Colonic mucosa (tissue), 4 donors: Measurements from ENCODE around the gene RAPGEF1. TPM values are rescaled to one million over a fixed set of nuclear protein-coding genes. Genes with fewer than 3 reads are reported as not detected.
A peak's percentile ranks its signal among the peaks of the same experiment; 100 is the strongest.

ENCODE experiments used
- DNase-seq: peaks from one replicate; pipeline ENCODE4 v3.0.0-alpha.2; 2020
- H3K27ac ChIP-seq: fragments of 200-600 bp; one replicate; pipeline ENCODE4 v1.8.0; 2021
- H3K27me3 ChIP-seq: fragments of 200-600 bp; one replicate; pipeline ENCODE4 v1.8.0; 2021
- H3K36me3 ChIP-seq: fragments of 200-600 bp; one replicate; pipeline ENCODE4 v1.8.0; 2021
- H3K4me1 ChIP-seq: fragments of 200-600 bp; one replicate; pipeline ENCODE4 v1.8.0; 2021; ENCODE audit warnings: mild to moderate bottlenecking
- H3K4me3 ChIP-seq: fragments of 200-600 bp; one replicate; pipeline ENCODE4 v1.8.0; 2021
- H3K9ac ChIP-seq, 2 donors: one replicate each; pipeline ENCODE4 v1.7.0; 2013; ENCODE audit warnings: control low read depth in 2 of 2, low read depth in 2 of 2, low read length in 2 of 2
- H3K9me3 ChIP-seq: fragments of 200-600 bp; one replicate; pipeline ENCODE4 v1.8.0; 2021
- intact Hi-C: fragments of 100-400 bp; cut with DNase I; formaldehyde crosslinking; loops from one replicate; pipeline ENCODE4 v1.14.1; 2022
- total RNA-seq, 2 donors: library from RNA; stranded (reverse); fragmentation: NEBNext Ultra II Directional in 1 of 2; extraction: Animal tissue kit (Norgen Biotek cat#: 25700) in 1 of 2; gene quantifications; one replicate each; pipeline ENCODE4 v1.2.1, GENCODE V29; 2021
- TF ChIP-seq, protein P1 (sequence below): fragments of 200-600 bp; IDR thresholded peaks from one replicate; pipeline ENCODE4 v1.8.0; 2022; ENCODE audit warnings: antibody characterized with exemption, mild to moderate bottlenecking
- donor health status: healthy.
- donor health status: DM: no; HTN: no; CAD: no.
- donor health status: DM: no; HTN: no; CAD: no.

Gene RAPGEF1
- total RNA-seq, 2 donors from 2014 or later = 47.2 to 58.6 TPM

DNA sequence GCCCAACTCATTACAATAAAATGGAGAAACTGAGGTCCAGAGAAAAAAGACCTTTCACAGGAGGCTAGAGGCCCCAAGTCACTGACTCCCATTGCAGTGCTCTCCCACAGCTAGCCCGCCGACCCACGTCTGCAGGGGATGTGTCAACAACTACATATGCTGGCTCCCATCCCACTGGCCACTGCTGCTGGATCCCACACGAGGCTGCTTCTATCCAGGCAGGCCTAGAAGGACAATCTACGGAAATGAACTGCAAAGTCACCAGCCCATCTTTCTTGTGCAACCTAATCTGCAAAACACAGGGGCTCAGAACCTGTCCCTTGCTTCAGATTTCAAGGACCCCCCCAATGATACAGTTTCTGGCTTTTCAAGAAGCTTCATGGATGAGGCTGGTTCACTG, 24.0 kb downstream of the RAPGEF1 start:
- Histone ChIP-seq H3K4me3 (no peak overlapping the region), H3K4me1 (no peaks in the 10 kb centered on the region), H3K9ac (no peak overlapping the region), H3K36me3 (no peaks in the 10 kb centered on the region), H3K27me3 (no peaks in the 10 kb centered on the region), H3K9me3 (no peaks in the 10 kb centered on the region), H3K27ac (peak overlapping the region; percentile 5)
- intact Hi-C loops = no loop called here
- TF ChIP-seq, protein P1, sequence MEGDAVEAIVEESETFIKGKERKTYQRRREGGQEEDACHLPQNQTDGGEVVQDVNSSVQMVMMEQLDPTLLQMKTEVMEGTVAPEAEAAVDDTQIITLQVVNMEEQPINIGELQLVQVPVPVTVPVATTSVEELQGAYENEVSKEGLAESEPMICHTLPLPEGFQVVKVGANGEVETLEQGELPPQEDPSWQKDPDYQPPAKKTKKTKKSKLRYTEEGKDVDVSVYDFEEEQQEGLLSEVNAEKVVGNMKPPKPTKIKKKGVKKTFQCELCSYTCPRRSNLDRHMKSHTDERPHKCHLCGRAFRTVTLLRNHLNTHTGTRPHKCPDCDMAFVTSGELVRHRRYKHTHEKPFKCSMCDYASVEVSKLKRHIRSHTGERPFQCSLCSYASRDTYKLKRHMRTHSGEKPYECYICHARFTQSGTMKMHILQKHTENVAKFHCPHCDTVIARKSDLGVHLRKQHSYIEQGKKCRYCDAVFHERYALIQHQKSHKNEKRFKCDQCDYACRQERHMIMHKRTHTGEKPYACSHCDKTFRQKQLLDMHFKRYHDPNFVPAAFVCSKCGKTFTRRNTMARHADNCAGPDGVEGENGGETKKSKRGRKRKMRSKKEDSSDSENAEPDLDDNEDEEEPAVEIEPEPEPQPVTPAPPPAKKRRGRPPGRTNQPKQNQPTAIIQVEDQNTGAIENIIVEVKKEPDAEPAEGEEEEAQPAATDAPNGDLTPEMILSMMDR = no peak
- DNase-seq = no peak

DNA sequence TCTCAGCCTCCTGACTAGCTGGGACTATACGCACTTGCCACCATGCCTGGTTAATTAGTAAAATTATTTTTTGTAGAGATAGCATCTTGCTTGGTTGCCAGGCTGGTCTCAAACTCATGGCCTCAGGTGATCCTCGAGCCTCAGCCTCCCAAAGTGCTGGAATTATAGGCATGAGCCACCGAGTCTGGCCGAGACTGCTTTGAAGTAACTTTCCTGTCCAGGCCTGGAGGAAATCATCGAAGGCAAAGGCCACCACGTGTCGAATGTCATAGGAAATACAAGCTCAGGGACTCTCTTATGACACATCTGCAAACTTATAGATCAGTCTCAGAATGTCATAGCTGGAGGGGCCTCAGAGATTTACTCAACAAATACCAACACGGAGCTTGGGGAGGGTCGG, 25.1 kb downstream of the RAPGEF1 start:
- Histone ChIP-seq H3K4me1 (no peaks in the 10 kb centered on the region), H3K9me3 (no peaks in the 10 kb centered on the region), H3K4me3 (no peak overlapping the region), H3K27ac (peak overlapping the region; percentile 31), H3K36me3 (no peaks in the 10 kb centered on the region), H3K9ac (no peak overlapping the region), H3K27me3 (no peaks in the 10 kb centered on the region)
- intact Hi-C loops = no loop called here
- TF ChIP-seq, protein P1 = no peak
- no peak for DNase-seq

DNA sequence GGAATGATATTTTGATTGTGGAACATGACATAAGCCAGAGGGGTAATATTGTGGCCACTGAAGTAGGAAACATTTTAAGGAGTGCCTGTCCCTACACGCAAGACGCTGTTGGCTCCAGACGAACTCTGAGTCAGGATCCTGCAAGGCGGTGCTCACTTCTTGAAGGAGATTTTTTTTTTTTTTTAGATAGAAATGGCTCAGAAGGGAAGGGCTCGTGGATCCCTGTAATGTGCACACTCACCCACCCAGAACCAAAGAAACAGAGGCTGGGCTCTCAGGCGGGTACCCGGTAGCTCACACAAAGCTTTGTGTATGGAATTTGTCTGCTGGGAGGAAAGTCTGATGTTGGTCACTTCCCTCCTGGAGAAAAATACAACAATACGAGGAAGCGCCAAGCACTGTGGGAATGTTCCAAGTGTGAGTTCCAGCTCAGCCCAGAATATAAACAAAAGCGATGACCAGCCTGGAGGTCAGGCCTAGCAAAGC, 25.7 kb downstream of the RAPGEF1 start:
- intact Hi-C loops = no loop called here
- Histone ChIP-seq H3K36me3 (no peaks in the 10 kb centered on the region), H3K27me3 (no peaks in the 10 kb centered on the region), H3K9me3 (no peaks in the 10 kb centered on the region), H3K9ac (no peak overlapping the region), H3K27ac (peak overlapping the region; percentile 31), H3K4me3 (no peak overlapping the region), H3K4me1 (no peaks in the 10 kb centered on the region)
- TF ChIP-seq, protein P1 = no peak
- no peak for DNase-seq

DNA sequence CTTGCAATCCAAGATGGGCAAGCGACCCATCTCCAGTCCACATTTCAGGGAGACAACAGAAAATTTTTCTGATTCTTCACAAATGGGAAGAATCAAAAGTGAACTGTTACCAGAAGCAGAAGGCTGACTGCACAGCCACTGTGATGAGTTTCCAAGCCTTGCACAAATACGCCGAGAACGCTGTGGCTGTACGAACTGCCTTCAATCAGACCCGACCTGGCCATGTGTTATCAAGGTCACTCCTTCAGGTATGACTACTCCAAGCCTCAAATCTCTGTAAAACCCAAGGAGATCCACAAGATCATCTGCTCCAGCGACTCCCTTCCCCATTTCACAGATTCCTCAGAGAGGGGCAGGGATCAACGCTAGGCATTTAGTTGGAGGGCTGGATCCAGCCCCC, 26.9 kb downstream of the RAPGEF1 start:
- no peak for DNase-seq
- intact Hi-C loops = no loop called here
- TF ChIP-seq, protein P1 = no peak
- Histone ChIP-seq H3K27me3 (no peaks in the 10 kb centered on the region), H3K4me3 (no peak overlapping the region), H3K4me1 (no peaks in the 10 kb centered on the region), H3K36me3 (no peaks in the 10 kb centered on the region), H3K9me3 (no peaks in the 10 kb centered on the region), H3K9ac (no peak overlapping the region), H3K27ac (no peak overlapping the region)

DNA sequence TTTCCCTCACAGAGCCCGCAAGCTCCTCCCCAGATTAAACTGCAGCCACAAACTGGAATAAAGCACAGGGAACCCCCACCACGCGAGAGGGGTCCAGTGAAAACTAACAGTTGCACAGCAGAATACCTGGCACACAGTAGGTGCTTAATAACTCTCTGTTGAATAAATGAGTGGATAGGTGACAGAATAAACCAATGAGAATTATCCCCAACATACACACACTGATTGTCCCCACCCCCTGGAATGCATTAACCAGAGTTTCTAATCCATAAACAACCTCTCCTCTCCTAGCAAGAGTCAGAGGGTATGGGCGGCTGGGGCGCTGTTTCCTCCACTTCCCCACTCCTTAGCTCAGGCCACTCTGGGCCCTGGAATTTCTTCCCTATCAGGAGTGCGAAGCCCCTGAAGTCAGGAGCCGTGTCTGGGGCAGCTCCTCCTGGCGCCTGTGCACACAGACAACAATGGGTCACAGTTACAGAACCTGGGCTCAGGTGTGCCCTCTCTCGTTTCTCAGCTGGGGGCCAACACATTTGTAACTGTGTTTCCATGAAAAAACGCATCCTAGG, 27.6 kb downstream of the RAPGEF1 start:
- Histone ChIP-seq H3K4me1 (peaks cover 2% of the 10 kb centered on the region), H3K4me3 (no peak overlapping the region), H3K9me3 (no peaks in the 10 kb centered on the region), H3K27me3 (no peaks in the 10 kb centered on the region), H3K27ac (no peak overlapping the region), H3K36me3 (no peaks in the 10 kb centered on the region), H3K9ac (no peak overlapping the region)
- TF ChIP-seq, protein P1 = no peak
- intact Hi-C loops = no loop called here
- DNase-seq = no peak
